GM19395 (cell line): ENCODE results near the gene RSL24D1.

ENCODE experiments used
- ATAC-seq: cut with Tn5 transposase; IDR thresholded peaks from one replicate; pipeline ENCODE4 v1.9.1; 2021; ENCODE audit warnings: mild to moderate bottlenecking, moderate library complexity; ENCODE audit not compliant: unreplicated experiment

The RSL24D1 gene

GRCh38 chr15:55196458-55197361, at the start of gene RSL24D1:
Gene RSL24D1, minus strand, starts transcription at chr15:55196941. Its CDS starts 51 bp downstream, at chr15:55196890.
- ATAC-seq: peak; percentile 94

GRCh38 chr15:55245059-55245458, 48.3 kb upstream of the RSL24D1 start:
- ATAC-seq: no peak

- no peak for ATAC-seq
Measured at GRCh38 chr15:55241891-55242290, 45.1 kb upstream of the RSL24D1 start.

GRCh38 chr15:55241186-55241585, 44.4 kb upstream of the RSL24D1 start:
- no peak for ATAC-seq

GRCh38 chr15:55240125-55240760, 43.5 kb upstream of the RSL24D1 start:
- ATAC-seq: no peak

- ATAC-seq: no peak
Measured at GRCh38 chr15:55239440-55240124, 42.8 kb upstream of the RSL24D1 start.

- no peak for ATAC-seq
Measured at GRCh38 chr15:55238877-55239276, 42.1 kb upstream of the RSL24D1 start.

GRCh38 chr15:55237219-55238130, 40.7 kb upstream of the RSL24D1 start:
- ATAC-seq: no peak

GRCh38 chr15:55235546-55236036, 38.9 kb upstream of the RSL24D1 start:
- ATAC-seq: no peak

GRCh38 chr15:55234800-55235104, 38.0 kb upstream of the RSL24D1 start:
- ATAC-seq: no peak

GRCh38 chr15:55234104-55234799, 37.5 kb upstream of the RSL24D1 start:
- ATAC-seq: no peak

- no peak for ATAC-seq
Measured at GRCh38 chr15:55231455-55231854, 34.7 kb upstream of the RSL24D1 start.

- ATAC-seq: no peak
Measured at GRCh38 chr15:55230953-55231352, 34.2 kb upstream of the RSL24D1 start.

GRCh38 chr15:55230051-55230670, 33.4 kb upstream of the RSL24D1 start:
- no peak for ATAC-seq

- ATAC-seq: no peak
Measured at GRCh38 chr15:55226127-55226526, 29.4 kb upstream of the RSL24D1 start.

GRCh38 chr15:55224892-55225291, 28.2 kb upstream of the RSL24D1 start:
- ATAC-seq: no peak

- ATAC-seq: peak; percentile 77
Measured at GRCh38 chr15:55222588-55222987, 25.8 kb upstream of the RSL24D1 start.

- ATAC-seq: peak; percentile 47
Measured at GRCh38 chr15:55221090-55222011, 24.6 kb upstream of the RSL24D1 start.
